NCI-H2081 treated with DMSO at 0.1 percent for 48 hours (cell line): ENCODE results near the gene MLLT6.

Source experiments
- DNase-seq: peaks from one replicate; lab custom pipeline; 2025; lab: John Stamatoyannopoulos, UW

The MLLT6 gene

DNA sequence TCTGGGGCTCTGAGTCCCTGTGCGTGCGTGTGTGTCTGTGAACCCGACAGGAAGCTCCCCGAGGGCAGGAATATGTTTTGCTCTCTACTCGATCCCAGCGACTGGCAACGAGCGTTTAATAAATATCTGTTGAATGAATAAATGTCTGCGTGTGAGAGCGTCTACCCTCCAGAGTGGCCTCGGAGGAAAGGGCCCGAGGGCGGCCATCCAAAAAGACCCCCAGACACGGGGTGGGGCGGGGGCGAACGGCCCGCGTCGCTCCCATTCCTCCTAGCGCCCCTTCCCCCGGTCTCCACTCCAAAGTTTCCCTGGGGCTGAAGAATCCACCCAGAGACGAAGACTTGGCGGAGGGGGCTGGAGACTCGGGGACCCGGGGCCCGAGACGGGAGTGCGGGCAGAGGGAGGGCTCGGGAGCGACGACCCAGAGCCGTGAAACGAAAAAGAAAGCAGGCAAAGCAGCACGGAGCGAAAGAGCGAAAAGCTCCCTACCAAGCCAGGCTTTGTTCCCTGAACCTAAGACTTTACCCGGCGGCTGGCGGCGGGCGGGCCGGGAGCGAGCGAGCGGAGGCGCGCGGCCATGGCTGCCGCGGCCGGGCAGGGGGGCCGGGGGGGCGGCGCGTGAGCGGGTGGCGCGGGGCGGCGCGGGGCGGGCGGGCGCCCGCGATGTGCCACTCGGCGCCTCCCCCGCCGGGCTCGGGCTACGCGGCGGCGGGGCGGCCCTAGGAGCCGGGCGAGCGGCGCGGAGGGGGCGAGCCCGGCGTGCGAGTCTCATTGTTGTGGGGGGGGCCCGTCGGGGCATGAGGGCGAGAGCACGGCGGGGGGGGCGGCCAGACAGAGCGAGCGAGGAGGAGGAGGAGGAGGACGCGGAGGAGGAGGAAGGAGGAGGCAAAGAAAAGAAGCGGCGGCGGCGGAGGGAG, at the start of gene MLLT6:
TSS of gene MLLT6 (plus strand) at position 668 of the 917 bp plus-strand sequence. CDS start 360 bp downstream, outside the sequence.
- DNase-seq: peak; percentile 61

DNA sequence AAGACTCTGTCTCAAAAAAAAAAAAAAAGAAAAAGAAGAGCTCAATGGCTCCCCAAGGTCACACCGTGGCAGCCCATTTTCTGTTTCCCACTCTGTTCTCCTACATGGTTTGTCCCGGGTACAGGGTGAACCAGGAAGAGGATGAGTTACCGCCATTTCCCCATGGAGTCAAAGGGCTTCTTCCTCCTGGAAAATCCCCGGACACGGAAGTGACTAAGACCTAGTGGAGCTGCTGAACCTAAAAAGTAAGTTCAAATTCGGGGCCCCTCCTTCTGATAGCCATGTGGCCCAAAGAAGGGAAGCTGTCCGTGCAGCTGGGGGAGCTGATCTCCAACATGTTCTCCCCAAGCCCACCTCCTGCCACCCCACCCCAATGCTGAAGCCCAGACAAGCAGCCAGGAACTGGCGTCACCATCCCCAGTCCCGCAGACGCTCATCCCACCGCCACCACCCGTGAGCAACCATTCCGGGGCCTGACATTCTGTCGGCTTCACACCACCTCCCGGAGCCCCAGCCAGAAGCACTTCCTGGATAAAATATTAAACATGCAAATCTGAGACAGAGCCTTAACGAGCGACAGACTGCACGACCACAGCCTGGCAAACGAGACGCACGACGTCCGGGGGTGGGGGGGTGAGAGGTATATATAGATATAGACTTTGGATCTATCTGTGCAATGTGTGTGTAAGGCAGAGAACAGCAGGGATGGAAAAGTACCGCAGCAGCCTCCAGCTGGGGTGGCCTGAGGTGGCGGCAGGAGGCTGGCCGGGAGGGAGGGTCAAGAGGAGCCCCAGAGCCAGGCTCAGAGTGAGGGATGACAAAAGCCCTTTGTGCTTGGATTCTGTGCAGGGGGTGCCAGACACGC, 47.9 kb upstream of the MLLT6 start:
- DNase-seq: no peak

DNA sequence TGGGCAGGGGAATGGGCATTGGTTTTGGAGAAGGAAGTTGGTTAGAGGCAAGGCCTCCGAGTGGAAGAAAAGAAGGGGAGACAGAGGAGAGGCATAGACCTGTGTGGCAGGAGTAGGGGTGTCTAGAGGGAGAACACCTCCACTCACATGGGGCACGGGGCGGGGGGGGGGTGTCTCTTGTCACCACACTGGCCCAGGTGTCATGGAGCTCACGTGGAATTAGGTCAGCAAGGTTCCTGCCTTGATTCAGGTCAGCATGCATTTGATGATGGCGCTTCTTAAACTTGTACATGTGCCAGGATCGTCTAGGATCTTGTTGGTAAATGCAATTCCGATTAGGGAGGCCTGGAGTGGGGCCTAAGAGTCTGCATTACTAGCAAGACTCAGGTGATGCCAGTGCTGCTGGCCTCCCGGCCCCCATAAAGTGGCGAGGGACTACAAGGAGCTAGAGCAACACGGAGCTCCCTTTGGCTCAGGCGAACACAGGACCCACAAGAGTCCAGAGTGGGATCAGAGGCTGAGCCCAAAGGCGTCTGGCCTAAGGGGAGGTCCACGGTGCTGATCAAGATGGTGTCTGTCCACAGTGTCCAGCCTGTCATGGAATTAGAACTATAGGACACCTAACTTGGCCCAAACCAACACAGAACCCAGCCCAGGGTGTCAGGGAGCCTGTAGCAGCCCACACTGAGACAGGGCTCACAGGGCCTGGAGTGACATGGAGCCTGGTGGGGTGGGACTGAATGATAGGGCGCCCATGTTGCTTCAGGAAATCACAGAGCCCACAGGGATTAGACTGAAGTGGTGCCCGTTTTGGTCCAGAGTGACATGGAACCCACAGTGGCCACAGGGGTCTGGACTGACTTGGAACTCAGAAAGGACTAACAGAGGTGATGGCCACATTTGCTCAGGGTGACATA, 47.0 kb upstream of the MLLT6 start:
- no peak for DNase-seq

- no peak for DNase-seq
Measured at GRCh38 chr17:38658741-38659345, 46.2 kb upstream of the MLLT6 start.

- DNase-seq: no peak
Measured at GRCh38 chr17:38659415-38659814, 45.7 kb upstream of the MLLT6 start.

- DNase-seq: no peak
Measured at GRCh38 chr17:38660097-38661025, 44.7 kb upstream of the MLLT6 start.

- peak; percentile 42 for DNase-seq
Measured at GRCh38 chr17:38663125-38663751, 41.8 kb upstream of the MLLT6 start.

DNA sequence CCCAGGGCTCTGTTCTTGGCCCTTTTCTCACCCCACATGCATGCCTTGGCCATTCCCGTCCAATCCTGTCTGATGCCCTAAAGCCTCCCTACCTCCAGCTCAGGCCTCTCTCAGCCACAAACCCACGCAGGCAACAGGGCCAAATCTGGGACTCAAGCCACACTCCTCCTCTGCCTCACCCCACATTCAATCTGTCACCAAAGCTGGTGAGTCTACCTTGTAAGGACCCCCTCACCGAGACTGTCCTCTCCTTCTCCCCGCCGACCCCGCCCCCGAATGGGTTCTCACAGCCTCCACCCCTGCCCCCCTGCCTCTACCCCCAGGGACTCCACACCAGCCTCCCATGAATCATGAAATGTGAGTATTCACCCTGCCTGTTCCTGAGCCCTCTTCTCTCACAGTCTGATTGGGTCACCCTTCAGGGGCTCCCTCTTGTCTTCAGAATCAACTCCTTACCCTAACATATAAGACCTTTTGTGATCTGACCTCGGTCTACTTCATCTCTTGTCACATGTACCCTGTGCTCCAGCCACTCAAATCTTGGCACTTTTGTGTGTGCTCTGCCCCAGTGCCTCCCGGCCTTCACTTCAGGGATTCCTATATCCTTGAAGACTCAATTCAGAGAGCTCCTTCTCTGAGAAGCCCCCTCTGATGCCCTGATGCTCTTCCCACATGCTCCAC, 41.0 kb upstream of the MLLT6 start:
- no peak for DNase-seq

DNA sequence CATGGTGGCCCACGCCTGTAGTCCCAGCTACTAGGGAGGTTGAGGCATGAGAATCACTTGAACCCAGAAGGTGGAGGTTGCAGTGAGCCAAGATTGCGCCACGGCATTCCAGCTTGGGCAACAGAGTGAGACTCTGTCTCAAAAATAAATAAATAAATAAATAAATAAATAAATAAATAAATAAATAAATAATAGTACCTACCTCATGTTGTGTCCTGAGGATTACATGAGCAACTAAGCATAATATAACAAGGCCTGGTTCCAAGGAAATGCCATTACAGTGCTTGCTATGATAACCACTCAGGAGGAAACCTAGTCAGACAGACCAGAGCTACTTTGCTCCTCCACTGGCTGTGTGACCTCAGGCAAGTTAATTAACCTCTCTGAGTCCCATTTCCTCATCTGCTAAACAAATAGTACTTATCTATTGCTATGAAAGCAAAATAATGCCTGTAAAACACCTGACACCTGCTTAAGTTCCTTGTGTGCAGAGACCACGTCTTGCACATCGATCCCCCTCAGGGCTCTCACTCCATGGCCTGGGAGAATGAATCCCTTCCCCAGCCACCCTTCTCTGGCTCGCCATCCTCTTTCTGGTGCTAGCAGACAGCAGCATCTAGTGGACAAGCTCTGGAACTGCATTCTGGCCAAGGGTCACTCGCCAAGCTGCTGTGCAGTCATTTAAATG, 37.8 kb upstream of the MLLT6 start:
- DNase-seq: no peak

DNA sequence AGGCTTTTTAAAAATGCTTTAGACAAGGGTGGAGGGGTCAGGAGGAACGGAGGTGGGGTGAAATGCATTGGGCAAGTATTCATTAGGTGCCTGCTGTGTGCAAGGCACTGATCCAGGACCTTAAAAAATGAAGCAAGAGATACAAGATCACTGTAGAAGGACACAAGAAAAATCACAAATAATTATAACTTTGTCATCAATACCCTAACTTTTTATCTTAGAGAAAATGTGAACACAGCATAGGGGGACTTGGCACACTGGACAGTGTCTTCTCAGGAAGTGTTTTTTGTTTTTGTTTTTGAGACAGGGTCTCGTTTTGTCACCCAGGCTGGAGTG, 37.3 kb upstream of the MLLT6 start:
- no peak for DNase-seq

GRCh38 chr17:38669520-38669919, 35.6 kb upstream of the MLLT6 start:
- DNase-seq: no peak

- DNase-seq: no peak
Measured at GRCh38 chr17:38671939-38672720, 32.9 kb upstream of the MLLT6 start.

DNA sequence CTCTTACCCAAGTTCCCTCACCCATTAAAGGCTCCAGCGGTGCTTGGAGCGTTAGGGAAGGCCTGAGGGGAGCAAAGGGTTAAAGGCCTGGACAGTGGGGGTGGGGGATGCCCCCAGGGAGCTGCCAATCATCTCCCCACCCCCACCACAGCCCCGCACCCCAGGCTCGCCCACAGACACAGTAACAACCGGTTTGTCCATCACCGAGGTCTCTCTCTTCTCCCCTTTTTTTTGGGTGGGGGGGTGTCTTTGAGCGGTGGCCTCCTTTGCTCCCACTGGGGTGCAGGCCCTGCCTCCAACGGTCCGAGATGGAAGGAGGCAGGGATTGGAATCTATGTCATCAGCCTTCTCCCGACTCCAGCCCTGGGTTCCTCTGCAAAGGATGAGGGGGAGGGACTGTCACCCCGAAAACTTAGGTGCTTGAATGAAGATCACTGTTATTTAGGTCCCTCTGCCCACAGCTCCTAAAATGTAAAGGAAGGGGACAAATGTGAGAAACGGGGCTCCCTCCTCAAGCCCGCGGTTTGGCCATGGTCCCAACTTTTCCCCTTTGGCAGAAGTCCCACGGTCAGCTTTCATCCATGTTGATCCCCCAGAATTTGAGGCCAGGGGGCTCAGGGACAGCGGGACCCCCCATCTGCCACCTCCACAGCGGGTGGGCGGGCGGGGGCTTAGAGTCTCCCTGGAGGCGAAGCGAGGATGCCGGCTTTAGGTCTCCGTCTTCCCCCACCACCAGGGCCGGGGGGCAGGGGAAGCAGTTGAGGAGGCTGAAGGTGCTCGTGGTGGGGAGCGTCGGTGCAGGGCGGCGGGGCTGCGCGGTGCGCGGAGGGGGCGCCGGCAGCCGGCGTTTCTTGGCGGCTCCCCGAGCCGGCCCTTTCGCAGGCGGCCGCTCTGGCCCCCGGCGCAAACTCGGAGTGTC, 32.0 kb upstream of the MLLT6 start:
- no peak for DNase-seq

DNA sequence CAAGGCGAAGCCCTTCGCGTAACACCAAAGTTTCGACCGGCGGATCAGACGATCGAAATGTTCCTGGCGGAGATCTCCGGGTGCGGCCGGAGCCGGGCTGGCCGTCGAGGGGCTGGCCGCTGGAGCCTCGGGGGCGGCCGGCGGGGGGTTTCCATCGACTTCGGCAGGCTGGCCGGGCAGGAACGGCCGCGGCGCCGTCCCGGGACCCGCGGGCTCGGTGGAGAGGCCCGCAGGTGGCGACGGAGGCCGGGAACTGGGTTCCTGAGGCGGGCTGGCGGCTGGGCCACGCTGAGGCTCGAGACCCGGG, 31.4 kb upstream of the MLLT6 start:
- DNase-seq: no peak

GRCh38 chr17:38674014-38674748, 30.9 kb upstream of the MLLT6 start:
- no peak for DNase-seq
